NT2/D1 (cell line): ENCODE measurements around the gene OLFML2A.

Source experiments
- YY1 ChIP-seq: IDR thresholded peaks from 2 replicates; pipeline ENCODE4 v1.6.1; 2011; ENCODE audit not compliant: insufficient read length, insufficient read depth
- ZNF274 ChIP-seq: IDR thresholded peaks from 2 replicates; pipeline ENCODE4 v1.6.1; 2011; ENCODE audit warnings: mild to moderate bottlenecking, low read depth, low read length

DNA sequence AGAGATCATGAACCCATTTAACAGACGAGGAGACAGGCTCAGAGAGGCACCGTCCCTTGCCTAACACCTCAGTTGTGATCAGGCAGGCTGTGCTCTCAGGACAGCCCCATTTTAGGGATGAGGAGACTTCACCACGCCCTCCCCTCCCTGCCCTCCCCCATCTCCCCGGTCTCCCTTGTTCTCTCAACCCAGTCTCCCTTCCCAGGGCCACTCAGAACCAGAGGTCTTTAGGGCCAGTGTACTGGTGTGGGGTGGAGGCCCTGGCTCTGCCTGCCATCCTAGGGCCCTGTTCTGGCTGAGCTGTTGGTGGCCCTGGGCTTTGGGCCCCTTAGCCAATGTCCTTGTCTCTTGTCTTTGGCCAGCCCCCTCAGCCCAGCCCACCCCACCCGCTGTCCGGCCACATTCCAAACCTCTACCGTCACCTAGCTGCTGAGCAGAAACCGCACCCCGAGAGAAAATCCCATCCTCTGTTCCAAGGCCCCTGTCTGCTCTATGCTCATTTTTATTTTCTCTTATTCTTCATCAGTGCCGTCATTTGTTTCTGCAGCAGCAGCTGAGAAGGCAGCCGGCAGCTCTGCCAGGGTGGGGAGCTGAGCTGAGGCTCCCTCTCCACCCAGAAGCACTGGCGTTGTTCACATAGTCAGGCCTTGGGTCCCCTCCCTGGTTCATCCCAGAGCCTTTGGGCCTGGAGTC is 33.9 kb downstream of the OLFML2A start:
- TF ChIP-seq YY1 (no peak), ZNF274 (no peak)
